Fibroblast of skin of left biceps (primary cell): ENCODE data around the gene C3orf20.
"Not testable (repeated sequence)": the region's sequence is repeated elsewhere in the genome, so short reads cannot be mapped to it uniquely, and the experiment has no call there.

Experiments used
- DNase-seq, 2 experiments: peaks; one replicate each; pipeline ENCODE4 v3.0.0-alpha.2; 2013; ENCODE audit warnings: low read depth in 2 of 2

Gene C3orf20

GRCh38 chr3:14797731-14798130 is 122.8 kb downstream of the C3orf20 start:
- DNase-seq = no peak

- no peak for DNase-seq
These were observed 123.3 kb downstream of the C3orf20 start for GRCh38 chr3:14798231-14798630.

GRCh38 chr3:14799146-14799545 is 124.2 kb downstream of the C3orf20 start:
- no peak for DNase-seq

GRCh38 chr3:14801031-14801430 is 126.1 kb downstream of the C3orf20 start:
- DNase-seq = no peak

GRCh38 chr3:14801668-14802380 is 126.9 kb downstream of the C3orf20 start:
- no peak for DNase-seq

- DNase-seq = no peak
These were observed 127.4 kb downstream of the C3orf20 start for GRCh38 chr3:14802381-14802731.

GRCh38 chr3:14803101-14803980 is 128.4 kb downstream of the C3orf20 start:
- DNase-seq = no peak

- no peak for DNase-seq
These were observed 129.3 kb downstream of the C3orf20 start for GRCh38 chr3:14803981-14804834.

- DNase-seq = no peak
These were observed 130.2 kb downstream of the C3orf20 start for GRCh38 chr3:14804835-14805780.

- no peak for DNase-seq
These were observed 131.1 kb downstream of the C3orf20 start for GRCh38 chr3:14805961-14806537.

GRCh38 chr3:14806641-14807263 is 131.8 kb downstream of the C3orf20 start:
- DNase-seq = no peak

GRCh38 chr3:14808025-14808424 is 133.1 kb downstream of the C3orf20 start:
- DNase-seq = no peak

- no peak for DNase-seq
These were observed 133.7 kb downstream of the C3orf20 start for GRCh38 chr3:14808502-14809266.

- DNase-seq = not testable (repeated sequence)
These were observed 134.7 kb downstream of the C3orf20 start for GRCh38 chr3:14809611-14810010.

- DNase-seq = no peak
These were observed 135.3 kb downstream of the C3orf20 start for GRCh38 chr3:14810070-14810791.

GRCh38 chr3:14810801-14811661 is 136.1 kb downstream of the C3orf20 start:
- DNase-seq = no peak

GRCh38 chr3:14811684-14812083 is 136.7 kb downstream of the C3orf20 start:
- no peak for DNase-seq
